ENCODE data around the gene PXK.

The PXK gene

GRCh38 chr3:58353722-58354553 is 21.2 kb downstream of the PXK start:
- peaks cover 45% of the 10 kb centered on the region for H3K4me1 Mint-ChIP-seq
- H3K27me3 Mint-ChIP-seq, result no peaks in the 10 kb centered on the region
- peak overlapping the region; percentile 61 for H3K27ac Mint-ChIP-seq
- peak overlapping the region; percentile 12 for H3K4me3 Mint-ChIP-seq
- peaks cover 4% of the 10 kb centered on the region for H3K36me3 Mint-ChIP-seq
- no peaks in the 10 kb centered on the region for H3K9me3 Mint-ChIP-seq

GRCh38 chr3:58355179-58355578 is 22.5 kb downstream of the PXK start:
- Mint-ChIP-seq H3K27me3 (no peaks in the 10 kb centered on the region), H3K36me3 (peaks cover 4% of the 10 kb centered on the region), H3K9me3 (no peaks in the 10 kb centered on the region), H3K27ac (no peak overlapping the region), H3K4me3 (no peak overlapping the region), H3K4me1 (peaks cover 36% of the 10 kb centered on the region)

DNA sequence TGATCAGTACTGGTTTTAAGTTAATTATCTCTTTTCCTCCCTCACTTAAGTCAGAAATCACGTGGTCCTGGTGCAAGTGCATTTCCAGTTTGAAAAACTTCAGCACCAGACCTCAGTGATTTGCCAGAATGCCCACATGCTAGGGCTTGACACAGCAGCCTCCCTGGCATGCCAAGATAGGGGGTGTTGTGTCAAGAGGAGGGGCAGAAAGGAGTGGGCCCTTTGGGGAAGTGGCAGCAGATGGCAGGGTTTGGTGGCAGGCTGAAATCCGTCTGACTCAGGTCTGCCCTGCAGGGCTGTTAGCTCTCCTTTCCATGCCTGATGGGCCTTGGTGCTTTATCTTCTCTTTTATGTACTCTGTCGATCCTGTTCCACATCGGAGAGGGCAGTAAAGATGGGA is 23.4 kb downstream of the PXK start:
- H3K27me3 Mint-ChIP-seq, result no peaks in the 10 kb centered on the region
- H3K4me1 Mint-ChIP-seq, result peaks cover 29% of the 10 kb centered on the region
- H3K27ac Mint-ChIP-seq, result no peak overlapping the region
- peaks cover 4% of the 10 kb centered on the region for H3K36me3 Mint-ChIP-seq
- H3K9me3 Mint-ChIP-seq, result no peaks in the 10 kb centered on the region
- no peak overlapping the region for H3K4me3 Mint-ChIP-seq

DNA sequence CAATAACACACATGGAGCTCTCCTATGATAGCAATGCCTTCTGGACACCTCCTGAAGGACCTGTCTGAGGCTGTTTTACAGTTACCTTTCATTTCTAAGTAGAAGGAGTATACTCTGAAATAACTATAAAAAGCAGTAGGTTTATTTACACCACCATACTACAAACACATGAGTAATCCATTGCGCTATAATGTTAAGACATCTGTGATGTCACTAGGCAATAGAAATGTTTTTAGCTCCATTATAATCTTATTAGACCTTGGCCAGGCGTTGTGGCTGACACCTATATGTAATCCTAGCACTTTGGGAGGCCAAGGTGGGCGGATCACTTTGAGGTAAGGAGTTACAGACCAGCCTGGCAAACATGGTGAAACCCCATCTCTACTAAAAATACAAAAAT is 24.7 kb downstream of the PXK start:
- Mint-ChIP-seq H3K4me1 (peaks cover 25% of the 10 kb centered on the region), H3K4me3 (no peak overlapping the region), H3K27ac (no peak overlapping the region), H3K36me3 (peaks cover 4% of the 10 kb centered on the region), H3K27me3 (no peaks in the 10 kb centered on the region), H3K9me3 (no peaks in the 10 kb centered on the region)

- Mint-ChIP-seq H3K9me3 (no peaks in the 10 kb centered on the region), H3K36me3 (peaks cover 3% of the 10 kb centered on the region), H3K27me3 (no peaks in the 10 kb centered on the region), H3K27ac (no peak overlapping the region), H3K4me3 (no peak overlapping the region), H3K4me1 (peaks cover 22% of the 10 kb centered on the region)
Observed at GRCh38 chr3:58358092-58358491, 25.4 kb downstream of the PXK start.

GRCh38 chr3:58358808-58359207 is 26.1 kb downstream of the PXK start:
- Mint-ChIP-seq H3K4me3 (no peak overlapping the region), H3K9me3 (no peaks in the 10 kb centered on the region), H3K36me3 (peaks cover 3% of the 10 kb centered on the region), H3K4me1 (peaks cover 22% of the 10 kb centered on the region), H3K27ac (no peak overlapping the region), H3K27me3 (no peaks in the 10 kb centered on the region)

- no peaks in the 10 kb centered on the region for H3K9me3 Mint-ChIP-seq
- no peak overlapping the region for H3K27ac Mint-ChIP-seq
- peaks cover 5% of the 10 kb centered on the region for H3K36me3 Mint-ChIP-seq
- H3K4me1 Mint-ChIP-seq, result peaks cover 23% of the 10 kb centered on the region
- no peak overlapping the region for H3K4me3 Mint-ChIP-seq
- H3K27me3 Mint-ChIP-seq, result no peaks in the 10 kb centered on the region
Observed at GRCh38 chr3:58359621-58360020, 26.9 kb downstream of the PXK start.

DNA sequence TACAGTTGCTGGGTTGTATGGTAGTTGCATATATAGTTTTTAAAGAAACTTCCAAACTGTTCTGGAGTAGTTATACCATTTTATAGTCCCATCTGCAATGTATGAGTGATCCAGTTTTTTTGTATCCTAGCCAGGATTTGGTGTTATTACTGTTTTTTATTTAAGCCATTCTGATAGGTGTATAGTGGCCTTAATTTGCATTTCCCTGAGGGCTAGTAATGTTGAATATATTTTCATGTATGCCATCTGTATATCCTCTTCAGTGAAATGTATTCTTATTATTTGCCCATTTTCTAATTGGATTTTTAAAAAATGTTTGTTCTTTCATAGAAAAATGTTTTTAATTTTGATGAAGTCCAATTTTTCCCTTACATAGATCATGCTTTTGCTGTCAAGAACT is 29.2 kb downstream of the PXK start:
- H3K27ac Mint-ChIP-seq, result no peak overlapping the region
- H3K4me1 Mint-ChIP-seq, result peaks cover 43% of the 10 kb centered on the region
- H3K9me3 Mint-ChIP-seq, result no peaks in the 10 kb centered on the region
- peaks cover 13% of the 10 kb centered on the region for H3K36me3 Mint-ChIP-seq
- H3K4me3 Mint-ChIP-seq, result no peak overlapping the region
- no peaks in the 10 kb centered on the region for H3K27me3 Mint-ChIP-seq

- H3K36me3 Mint-ChIP-seq, result peaks cover 13% of the 10 kb centered on the region
- no peaks in the 10 kb centered on the region for H3K27me3 Mint-ChIP-seq
- no peak overlapping the region for H3K4me3 Mint-ChIP-seq
- H3K9me3 Mint-ChIP-seq, result no peaks in the 10 kb centered on the region
- no peak overlapping the region for H3K27ac Mint-ChIP-seq
- peaks cover 33% of the 10 kb centered on the region for H3K4me1 Mint-ChIP-seq
Observed at GRCh38 chr3:58366699-58367098, 34.0 kb downstream of the PXK start.

DNA sequence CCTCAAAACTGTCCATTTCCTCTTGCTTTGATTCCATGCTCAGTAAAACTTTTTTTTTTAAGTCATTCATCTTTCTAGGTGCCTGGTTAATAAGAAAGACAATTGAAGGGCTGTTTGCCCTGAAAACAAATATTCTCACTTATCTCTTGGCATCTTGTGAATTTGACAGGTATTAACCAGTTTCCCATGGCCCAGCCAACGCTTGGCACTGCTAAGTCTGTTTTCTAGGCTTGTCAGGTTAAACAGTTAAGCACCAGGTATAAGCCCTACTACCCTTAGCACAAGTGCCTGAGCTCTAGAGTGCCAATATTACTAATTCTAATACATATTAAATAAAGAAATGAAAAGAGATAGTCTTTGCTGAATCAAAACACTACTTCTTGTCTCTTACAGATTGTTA is 36.3 kb downstream of the PXK start:
- Mint-ChIP-seq H3K36me3 (peaks cover 16% of the 10 kb centered on the region), H3K4me3 (no peak overlapping the region), H3K27me3 (no peaks in the 10 kb centered on the region), H3K27ac (no peak overlapping the region), H3K4me1 (peaks cover 25% of the 10 kb centered on the region), H3K9me3 (no peaks in the 10 kb centered on the region)

- H3K4me3 Mint-ChIP-seq, result no peak overlapping the region
- H3K36me3 Mint-ChIP-seq, result peaks cover 14% of the 10 kb centered on the region
- H3K9me3 Mint-ChIP-seq, result no peaks in the 10 kb centered on the region
- no peaks in the 10 kb centered on the region for H3K27me3 Mint-ChIP-seq
- H3K4me1 Mint-ChIP-seq, result peaks cover 19% of the 10 kb centered on the region
- no peak overlapping the region for H3K27ac Mint-ChIP-seq
Observed at GRCh38 chr3:58369876-58370275, 37.2 kb downstream of the PXK start.

GRCh38 chr3:58370407-58370806 is 37.7 kb downstream of the PXK start:
- Mint-ChIP-seq H3K9me3 (no peaks in the 10 kb centered on the region), H3K27ac (no peak overlapping the region), H3K27me3 (no peaks in the 10 kb centered on the region), H3K4me3 (no peak overlapping the region), H3K36me3 (peaks cover 14% of the 10 kb centered on the region), H3K4me1 (peaks cover 14% of the 10 kb centered on the region)

DNA sequence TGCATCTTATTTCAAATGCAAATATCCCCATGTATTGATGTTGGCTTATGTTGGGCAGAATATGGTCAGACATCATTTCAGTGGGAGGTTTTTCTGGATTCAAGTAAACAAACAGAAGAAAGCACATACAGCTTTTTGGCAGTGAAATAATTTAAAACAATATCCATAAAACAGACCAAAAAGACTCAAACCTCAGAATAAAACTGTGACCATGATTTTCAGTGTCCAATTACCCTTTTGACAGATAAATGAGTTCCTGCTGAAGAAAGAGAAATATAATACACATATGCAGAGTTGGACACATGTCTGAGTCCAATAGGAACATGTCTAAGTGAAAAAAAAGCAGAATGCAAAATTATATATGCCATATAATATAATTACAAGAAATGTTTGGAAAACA is 39.1 kb downstream of the PXK start:
- H3K4me1 Mint-ChIP-seq, result peaks cover 2% of the 10 kb centered on the region
- H3K27ac Mint-ChIP-seq, result no peak overlapping the region
- no peaks in the 10 kb centered on the region for H3K9me3 Mint-ChIP-seq
- no peak overlapping the region for H3K4me3 Mint-ChIP-seq
- H3K27me3 Mint-ChIP-seq, result no peaks in the 10 kb centered on the region
- H3K36me3 Mint-ChIP-seq, result peaks cover 8% of the 10 kb centered on the region

DNA sequence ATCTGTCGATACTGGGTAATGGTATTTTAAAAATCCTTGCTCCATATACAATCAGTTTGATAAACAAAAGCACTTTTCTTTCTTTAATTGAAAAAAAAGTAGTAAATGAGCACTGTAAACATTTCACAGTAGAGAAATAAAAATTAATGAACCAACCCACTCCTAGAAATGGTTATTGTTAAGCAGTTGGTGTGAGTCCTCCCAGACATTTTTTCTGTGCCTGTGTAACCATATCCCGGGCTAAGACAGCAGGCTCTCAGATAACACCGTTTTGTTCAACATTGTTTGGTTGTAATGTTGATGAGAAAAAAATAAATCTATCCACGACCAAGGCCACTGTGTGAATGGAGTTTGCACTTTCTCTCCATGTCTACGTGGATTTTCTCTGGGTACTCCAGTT is 42.6 kb downstream of the PXK start:
- Mint-ChIP-seq H3K27ac (no peak overlapping the region), H3K4me1 (no peaks in the 10 kb centered on the region), H3K9me3 (no peaks in the 10 kb centered on the region), H3K36me3 (peaks cover 7% of the 10 kb centered on the region), H3K27me3 (no peaks in the 10 kb centered on the region), H3K4me3 (no peak overlapping the region)

DNA sequence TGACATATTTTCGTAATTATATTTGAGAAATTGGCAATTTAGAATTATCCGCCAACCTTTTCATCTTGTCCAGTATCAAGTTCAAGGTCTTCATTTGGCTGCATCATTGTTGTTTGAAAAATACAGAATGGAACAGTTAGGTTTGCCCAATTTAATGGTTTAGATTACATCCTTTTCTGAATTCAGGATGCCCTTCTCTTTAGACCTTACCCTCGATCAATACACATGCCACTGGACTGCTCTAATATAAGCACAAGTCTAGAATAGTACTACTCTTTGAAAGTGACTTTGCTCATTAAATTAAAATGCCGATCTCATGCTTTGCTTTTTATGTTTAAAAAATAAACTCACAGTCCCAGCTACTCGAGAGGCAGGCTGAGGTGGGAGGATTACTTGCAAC is 44.5 kb downstream of the PXK start:
- H3K27ac Mint-ChIP-seq, result no peak overlapping the region
- no peaks in the 10 kb centered on the region for H3K27me3 Mint-ChIP-seq
- H3K9me3 Mint-ChIP-seq, result no peaks in the 10 kb centered on the region
- no peak overlapping the region for H3K4me3 Mint-ChIP-seq
- H3K4me1 Mint-ChIP-seq, result no peaks in the 10 kb centered on the region
- H3K36me3 Mint-ChIP-seq, result peaks cover 3% of the 10 kb centered on the region

GRCh38 chr3:58377750-58378149 is 45.1 kb downstream of the PXK start:
- H3K4me1 Mint-ChIP-seq, result no peaks in the 10 kb centered on the region
- H3K27me3 Mint-ChIP-seq, result no peaks in the 10 kb centered on the region
- H3K36me3 Mint-ChIP-seq, result peaks cover 8% of the 10 kb centered on the region
- no peak overlapping the region for H3K4me3 Mint-ChIP-seq
- no peak overlapping the region for H3K27ac Mint-ChIP-seq
- H3K9me3 Mint-ChIP-seq, result no peaks in the 10 kb centered on the region
